Left lobe of liver (tissue), 2 donors: ENCODE results near the gene NEUROD1. TPM values are rescaled to one million over a fixed set of nuclear protein-coding genes. Genes with fewer than 3 reads are reported as not detected.

Source experiments
- ATAC-seq: fragments of 200-7000 bp; cut with Tn5 transposase; one replicate; pipeline ENCODE4 v1.9.1; 2020; ENCODE audit warnings: mild to moderate bottlenecking, moderate library complexity
- DNase-seq: peaks from one replicate; pipeline ENCODE4 v3.0.0-alpha.2; 2020; ENCODE audit warnings: low spot score
- total RNA-seq: library from RNA; stranded (reverse); gene quantifications from one replicate; pipeline ENCODE4 v1.2.1, GENCODE V29; 2021
- donor health status: DM: no; HTN: no; CAD: no; lungs with moderate emphysema.
- donor health status: DM: no; HTN: yes; CAD: no.

Gene NEUROD1
- total RNA-seq, 1 donor from 2014 or later, result not detected

DNA sequence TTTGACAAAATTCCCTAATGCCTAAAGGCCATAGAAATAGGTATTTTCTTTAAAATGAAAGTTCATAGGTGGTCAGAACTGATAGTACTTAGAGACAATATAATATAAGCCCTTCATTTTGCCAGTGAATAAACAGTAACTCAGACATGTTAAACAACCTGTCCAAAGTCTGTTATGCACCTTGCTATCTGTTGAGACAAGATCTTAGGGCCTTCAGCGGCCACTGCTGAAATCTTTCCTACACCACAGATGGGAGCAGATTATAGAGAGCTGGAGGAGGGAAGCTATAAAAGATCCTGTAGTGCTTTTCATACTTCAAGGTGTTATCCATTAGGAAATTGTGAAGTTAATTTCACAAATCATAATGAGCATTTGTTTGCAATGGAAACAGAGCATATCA lies 37.2 kb downstream of the NEUROD1 start:
- DNase-seq (no peak), ATAC-seq (no peak)

DNA sequence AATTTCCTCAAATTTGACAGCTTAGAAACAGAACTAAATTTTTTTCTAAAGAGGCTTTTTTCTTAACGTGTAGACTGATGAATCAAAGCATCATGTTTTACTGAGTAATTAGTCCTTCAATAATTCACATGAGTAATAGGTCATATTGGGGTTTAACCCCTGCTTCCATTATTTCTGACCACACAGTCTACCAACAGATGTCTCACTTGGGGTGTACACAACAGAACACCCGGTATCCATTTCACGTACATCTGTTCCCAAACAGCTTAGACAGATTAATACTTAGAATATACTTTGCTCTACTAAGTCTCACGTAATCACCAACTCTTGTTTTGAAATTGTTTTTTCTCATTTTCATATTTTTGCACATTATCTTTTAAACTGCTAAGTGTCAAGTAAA lies 38.2 kb downstream of the NEUROD1 start:
- ATAC-seq (no peak), DNase-seq (no peak)

DNA sequence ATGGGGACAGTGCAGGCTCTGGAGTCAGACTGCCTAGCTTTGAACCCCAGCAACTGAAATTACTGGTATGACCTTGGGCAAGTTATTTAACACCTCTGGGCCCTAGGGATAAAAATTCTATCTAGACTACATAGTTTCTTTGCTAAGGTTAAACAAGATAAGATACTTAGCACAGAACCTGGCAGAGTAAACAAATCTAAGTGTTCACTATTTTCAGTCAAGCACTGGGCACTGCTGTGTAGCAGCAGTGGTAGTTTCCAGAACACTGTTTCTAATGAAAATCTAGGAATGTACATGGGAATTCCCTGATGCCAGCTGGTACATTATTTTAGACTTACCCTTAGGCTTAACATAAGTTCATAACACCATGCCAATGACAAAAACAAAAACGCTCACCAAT lies 40.6 kb downstream of the NEUROD1 start:
- DNase-seq (no peak), ATAC-seq (no peak)

DNA sequence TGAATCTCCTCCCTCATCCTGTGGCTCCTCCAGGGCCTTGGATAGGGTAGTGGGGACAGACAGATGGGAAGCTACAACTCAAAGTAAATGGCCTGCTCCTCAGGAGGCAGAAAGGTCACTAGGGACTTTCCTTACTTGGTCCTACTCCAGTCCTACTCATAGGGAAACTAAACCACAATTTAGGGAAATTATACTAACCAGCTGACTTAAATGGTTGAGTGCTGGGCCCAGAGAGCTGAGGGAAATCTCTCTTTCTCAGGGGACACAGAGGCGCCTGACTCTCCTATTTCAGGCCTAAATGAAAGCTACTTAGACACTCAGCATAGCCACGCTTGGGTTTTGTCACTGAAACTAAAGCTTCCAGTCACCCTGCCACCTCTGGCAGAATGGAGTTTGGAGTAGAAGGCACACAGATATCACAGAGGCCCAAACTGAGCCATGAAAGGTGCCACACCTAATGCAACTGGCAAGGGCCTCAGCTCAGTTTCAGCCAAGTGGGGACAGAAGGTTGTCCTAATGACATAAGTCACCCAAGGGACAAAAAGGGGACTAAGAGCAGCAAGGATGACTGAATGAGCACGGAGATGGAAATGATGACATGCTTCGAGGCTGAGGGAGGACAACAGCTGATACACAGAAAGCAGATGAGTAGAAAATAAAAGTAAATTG lies 47.5 kb downstream of the NEUROD1 start:
- ATAC-seq (no peak), DNase-seq (no peak)

DNA sequence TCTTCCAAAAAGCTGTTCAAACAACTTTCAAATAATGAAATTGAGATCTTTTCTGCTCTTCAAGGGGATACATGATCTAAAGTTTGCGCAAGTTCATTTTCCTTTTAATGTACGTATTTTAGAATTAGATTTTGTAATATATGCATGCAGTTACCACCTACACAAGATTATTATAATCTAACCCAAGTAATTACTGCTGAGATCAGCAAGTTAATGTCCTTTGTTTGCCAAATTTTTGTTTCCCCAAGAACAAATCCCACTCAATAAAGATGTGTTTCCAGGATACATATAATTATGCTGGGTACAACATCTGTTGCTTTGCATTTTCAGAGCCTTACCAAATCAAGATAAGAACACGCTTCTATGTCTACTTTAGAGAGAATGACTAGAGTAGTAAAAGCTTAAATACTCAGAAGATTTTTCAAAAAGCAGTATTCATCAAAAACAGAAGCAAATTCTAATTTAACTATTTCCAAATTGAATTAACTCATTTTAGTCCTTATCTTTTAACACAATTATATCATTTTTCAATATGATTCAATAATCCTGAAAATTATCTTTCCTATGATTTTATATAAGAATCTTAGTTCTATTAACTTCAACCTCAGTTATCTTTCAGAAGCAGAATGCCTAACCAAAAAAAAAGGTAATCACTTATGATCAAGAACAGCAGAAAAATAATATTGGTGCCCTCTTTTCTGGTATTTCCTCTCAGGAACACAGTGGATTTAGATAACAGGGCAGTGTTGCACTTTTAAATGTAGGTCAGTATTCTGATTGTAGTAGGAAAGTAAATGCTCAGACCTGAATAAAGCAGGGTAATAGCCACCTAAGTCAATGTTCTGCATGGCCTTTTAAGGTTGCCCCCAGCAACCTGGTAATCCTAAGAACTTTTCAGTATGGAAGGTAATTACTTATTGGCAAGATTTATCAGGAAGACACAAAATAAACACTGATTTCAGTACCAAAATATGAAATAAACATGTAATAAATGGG lies 51.4 kb downstream of the NEUROD1 start:
- ATAC-seq (no peak), DNase-seq (no peak)

DNA sequence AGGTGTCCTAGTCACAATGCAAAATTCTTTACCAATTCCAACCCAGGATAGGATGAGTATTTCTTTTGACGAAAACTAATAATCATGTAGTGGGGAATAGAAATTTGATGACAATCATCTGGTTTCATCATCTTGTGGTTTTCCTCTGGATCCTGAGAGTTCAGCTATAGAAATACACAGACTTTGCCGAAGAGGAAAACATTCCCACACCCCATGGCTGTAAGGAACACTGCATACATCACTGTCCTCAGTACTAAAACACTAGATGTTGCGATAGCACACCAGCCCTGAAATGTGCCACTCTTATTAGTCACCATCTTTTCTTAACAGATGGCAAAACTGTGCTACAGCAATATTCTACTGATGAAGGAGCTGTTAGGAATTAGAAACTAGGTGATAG lies 52.8 kb downstream of the NEUROD1 start:
- no peak for DNase-seq
- no peak for ATAC-seq

DNA sequence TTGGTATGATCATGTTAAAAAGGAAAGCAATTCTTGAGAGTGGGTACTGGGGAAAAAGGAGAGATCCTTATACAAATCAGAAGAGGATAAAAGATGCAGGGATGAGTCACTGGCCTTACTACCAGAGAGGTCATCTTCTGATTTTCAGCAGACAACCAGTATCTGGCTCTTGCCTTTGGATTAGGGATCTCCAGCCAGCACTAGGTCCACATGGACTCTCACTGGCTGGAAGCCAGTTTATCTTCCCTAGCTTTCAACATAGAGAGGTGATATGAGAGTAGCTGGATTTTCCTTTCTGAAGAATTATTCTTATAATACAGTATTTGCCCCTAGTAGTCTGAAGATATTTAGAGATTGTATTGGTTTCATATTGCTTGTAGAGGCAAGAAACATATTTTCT lies 53.6 kb downstream of the NEUROD1 start:
- no peak for DNase-seq
- peak; percentile 63 for ATAC-seq

Other genes starting within 250 kb of the NEUROD1 start
- 2.3 TPM for gene ITGA4, start 223.1 kb downstream of the NEUROD1 start, total RNA-seq
- gene CERKL, start 23.4 kb downstream of the NEUROD1 start, total RNA-seq, result not detected
- 96.4 TPM for gene ITPRID2, start 211.2 kb upstream of the NEUROD1 start, total RNA-seq